ENCODE data around the gene AP2M1.
"Not testable (repeated sequence)": the region's sequence is repeated elsewhere in the genome, so short reads cannot be mapped to it uniquely, and the experiment has no call there.

AP2M1 gene

GRCh38 chr3:184174646-184175492, at the start of gene AP2M1:
TSS of gene AP2M1 (plus strand) at chr3:184174855. CDS start at chr3:184176994, 2,139 bp downstream.
- peak; percentile 94 to 97 for DNase-seq (ENCODE audit: low read depth in 2 of 2)

GRCh38 chr3:184126006-184126405, 48.6 kb upstream of the AP2M1 start:
- no peak for DNase-seq (ENCODE audit: low read depth in 2 of 2)

- no peak for DNase-seq (ENCODE audit: low read depth in 2 of 2)
These were observed 45.6 kb upstream of the AP2M1 start for GRCh38 chr3:184129012-184129411.

GRCh38 chr3:184132945-184133344, 41.7 kb upstream of the AP2M1 start:
- DNase-seq (ENCODE audit: low read depth in 2 of 2): no peak

GRCh38 chr3:184133840-184134745, 40.6 kb upstream of the AP2M1 start:
- peak; percentile 50 to 56 for DNase-seq (ENCODE audit: low read depth in 2 of 2)

GRCh38 chr3:184134746-184135148, 39.9 kb upstream of the AP2M1 start:
- no peak for DNase-seq (ENCODE audit: low read depth in 2 of 2)

GRCh38 chr3:184135149-184135910, 39.3 kb upstream of the AP2M1 start, which contains the start of gene EIF2B5:
TSS of gene EIF2B5 (plus strand) at chr3:184135358. CDS start at chr3:184135386, 28 bp downstream.
- DNase-seq (ENCODE audit: low read depth in 2 of 2): peak; percentile 78 to 79

- DNase-seq (ENCODE audit: low read depth in 2 of 2): no peak
These were observed 38.8 kb upstream of the AP2M1 start for GRCh38 chr3:184135911-184136260.

- DNase-seq (ENCODE audit: low read depth in 2 of 2): no peak
These were observed 34.2 kb upstream of the AP2M1 start for GRCh38 chr3:184140436-184140835.

GRCh38 chr3:184142199-184142598, 32.5 kb upstream of the AP2M1 start:
- no peak for DNase-seq (ENCODE audit: low read depth in 2 of 2)

- DNase-seq (ENCODE audit: low read depth in 2 of 2): no peak
These were observed 31.3 kb upstream of the AP2M1 start for GRCh38 chr3:184143327-184143726.

- no peak for DNase-seq (ENCODE audit: low read depth in 2 of 2)
These were observed 30.1 kb upstream of the AP2M1 start for GRCh38 chr3:184144505-184144904.

- peak in 1 of 2 donors; percentile 10 for DNase-seq (ENCODE audit: low read depth in 2 of 2)
These were observed 29.5 kb upstream of the AP2M1 start for GRCh38 chr3:184145111-184145524.

GRCh38 chr3:184145751-184146270, 28.8 kb upstream of the AP2M1 start:
- DNase-seq (ENCODE audit: low read depth in 2 of 2): no peak

GRCh38 chr3:184148076-184148475, 26.6 kb upstream of the AP2M1 start:
- DNase-seq (ENCODE audit: low read depth in 2 of 2): no peak

- DNase-seq (ENCODE audit: low read depth in 2 of 2): no peak
These were observed 25.5 kb upstream of the AP2M1 start for GRCh38 chr3:184149123-184149522.

- DNase-seq (ENCODE audit: low read depth in 2 of 2): not testable (repeated sequence)
These were observed 24.9 kb upstream of the AP2M1 start for GRCh38 chr3:184149770-184150169.

- peak in 1 of 2 donors; percentile 25 for DNase-seq (ENCODE audit: low read depth in 2 of 2)
These were observed 19.6 kb upstream of the AP2M1 start, which contains the start of gene DVL3 for GRCh38 chr3:184154885-184155643. TSS of gene DVL3 (plus strand) at chr3:184155377. CDS start at chr3:184155636, 259 bp downstream.

GRCh38 chr3:184155644-184156521, 18.8 kb upstream of the AP2M1 start:
- DNase-seq (ENCODE audit: low read depth in 2 of 2): peak in 1 of 2 donors; percentile 38

Measured in stimulated activated CD4-positive, alpha-beta T cell treated with anti-CD3 and anti-CD28 coated beads, Interleukin-15, amount 100 ng/mL, for 48 hours (primary cell).